Measurements from ENCODE around the gene ENTHD1.

- TF ChIP-seq CTCF (IDR thresholded peaks at IDR 0.05; ENCODE audit: poor library complexity, severe bottlenecking) (no peak), EP300 (conservative IDR thresholded peaks at IDR 0.05; ENCODE audit: poor library complexity, severe bottlenecking) (no peak), POLR2AphosphoS5 (IDR thresholded peaks at IDR 0.05) (no peak), EZH2 (IDR thresholded peaks at IDR 0.05; ENCODE audit: borderline replicate concordance, insufficient read depth, low read length, poor library complexity, severe bottlenecking) (no peak), REST (IDR thresholded peaks at IDR 0.05; ENCODE audit: borderline replicate concordance) (no peak), RAD21 (conservative IDR thresholded peaks at IDR 0.05) (no peak), TAF1 (IDR thresholded peaks at IDR 0.05; ENCODE audit: low read depth) (no peak), SMC3 (conservative IDR thresholded peaks at IDR 0.05; ENCODE audit: poor library complexity) (no peak), MXI1 (conservative IDR thresholded peaks at IDR 0.05; ENCODE audit: poor library complexity, severe bottlenecking) (no peak)
These were observed 14.6 kb upstream of the ENTHD1 start for GRCh38 chr22:39908136-39908535.
